Measurements from ENCODE around the gene CORO2B.

CORO2B gene

DNA sequence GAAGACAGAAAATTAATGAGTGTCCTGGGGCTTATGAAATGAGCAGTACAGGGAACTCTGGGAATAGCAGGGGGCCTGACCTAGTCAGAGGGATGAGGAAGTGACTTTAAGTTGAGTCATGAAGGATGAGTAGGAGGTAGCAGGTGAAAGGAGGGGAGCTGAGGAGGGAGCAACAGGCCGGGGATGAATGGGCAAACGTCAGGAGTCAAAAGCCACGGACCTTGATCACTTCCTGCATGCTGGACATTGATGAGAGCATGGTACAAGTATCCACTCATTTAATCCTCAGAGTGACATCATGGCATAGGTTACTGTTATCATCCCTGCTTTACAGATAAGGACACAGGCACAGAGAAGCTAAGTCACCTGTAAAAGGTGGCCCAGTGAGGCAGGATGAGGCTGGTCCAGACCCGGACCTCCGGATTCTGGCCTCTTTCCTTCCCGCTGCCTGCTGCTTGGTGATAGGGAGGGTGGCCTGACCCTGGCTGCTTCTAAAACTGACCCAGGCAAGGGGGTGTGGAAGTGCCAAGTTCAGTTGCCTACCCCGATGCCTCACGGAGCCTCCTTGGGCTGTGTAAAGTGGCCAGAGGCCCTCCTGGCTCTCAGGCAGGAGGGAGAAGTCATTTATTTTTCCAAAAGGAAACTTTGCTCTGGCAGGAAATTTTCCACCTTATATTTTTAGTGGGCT lies 7.6 kb downstream of the CORO2B start:
- ChIA-PET POLR2A (no interaction called here), CTCF (interaction anchor here (1.0 kb wide), 1 partner anchor 32 kb away, joined by 3 read pairs; no protein-coding TSS in a partner anchor)
- no peak for DNase-seq (ENCODE audit: extremely low spot score)
- TF ChIP-seq, protein P1, sequence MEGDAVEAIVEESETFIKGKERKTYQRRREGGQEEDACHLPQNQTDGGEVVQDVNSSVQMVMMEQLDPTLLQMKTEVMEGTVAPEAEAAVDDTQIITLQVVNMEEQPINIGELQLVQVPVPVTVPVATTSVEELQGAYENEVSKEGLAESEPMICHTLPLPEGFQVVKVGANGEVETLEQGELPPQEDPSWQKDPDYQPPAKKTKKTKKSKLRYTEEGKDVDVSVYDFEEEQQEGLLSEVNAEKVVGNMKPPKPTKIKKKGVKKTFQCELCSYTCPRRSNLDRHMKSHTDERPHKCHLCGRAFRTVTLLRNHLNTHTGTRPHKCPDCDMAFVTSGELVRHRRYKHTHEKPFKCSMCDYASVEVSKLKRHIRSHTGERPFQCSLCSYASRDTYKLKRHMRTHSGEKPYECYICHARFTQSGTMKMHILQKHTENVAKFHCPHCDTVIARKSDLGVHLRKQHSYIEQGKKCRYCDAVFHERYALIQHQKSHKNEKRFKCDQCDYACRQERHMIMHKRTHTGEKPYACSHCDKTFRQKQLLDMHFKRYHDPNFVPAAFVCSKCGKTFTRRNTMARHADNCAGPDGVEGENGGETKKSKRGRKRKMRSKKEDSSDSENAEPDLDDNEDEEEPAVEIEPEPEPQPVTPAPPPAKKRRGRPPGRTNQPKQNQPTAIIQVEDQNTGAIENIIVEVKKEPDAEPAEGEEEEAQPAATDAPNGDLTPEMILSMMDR (IDR thresholded peaks at IDR 0.05; ENCODE audit: control extremely low read depth, extremely low read depth, low read depth, missing control alignments) = no peak

DNA sequence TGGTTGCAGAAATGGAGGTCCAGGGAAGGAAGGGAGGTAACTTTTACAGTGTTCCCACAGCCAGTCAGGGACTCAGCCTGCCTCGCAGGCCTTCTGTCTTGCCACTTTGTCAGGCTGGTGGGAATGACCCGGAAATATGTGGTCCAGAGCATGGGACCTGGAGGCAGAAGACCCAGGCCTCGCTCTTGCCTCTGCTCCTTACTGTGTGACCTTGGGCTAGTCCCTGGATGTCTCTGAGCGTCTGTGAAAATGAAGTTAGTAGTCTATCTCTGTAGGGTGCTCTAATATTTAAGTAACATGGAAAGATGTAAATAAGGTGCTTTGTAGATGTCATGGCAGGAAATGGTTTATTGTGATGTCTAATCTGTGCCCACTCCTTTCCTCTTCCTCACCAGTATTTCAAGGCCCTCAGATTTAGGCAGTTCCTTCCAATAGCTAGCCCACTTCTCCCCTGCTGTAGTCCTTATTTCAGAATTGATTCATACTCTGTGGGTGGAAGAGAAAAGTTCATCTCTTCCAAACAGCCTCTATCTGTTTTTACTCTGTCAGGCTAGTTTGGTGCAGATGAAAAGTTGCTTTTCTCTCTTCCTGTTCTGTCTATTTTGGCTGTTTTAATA lies 9.1 kb downstream of the CORO2B start:
- ChIA-PET POLR2A (no interaction called here), CTCF (no interaction called here)
- DNase-seq (ENCODE audit: extremely low spot score) = no peak
- TF ChIP-seq, protein P1 (IDR thresholded peaks at IDR 0.05; ENCODE audit: control extremely low read depth, extremely low read depth, low read depth, missing control alignments) = no peak

DNA sequence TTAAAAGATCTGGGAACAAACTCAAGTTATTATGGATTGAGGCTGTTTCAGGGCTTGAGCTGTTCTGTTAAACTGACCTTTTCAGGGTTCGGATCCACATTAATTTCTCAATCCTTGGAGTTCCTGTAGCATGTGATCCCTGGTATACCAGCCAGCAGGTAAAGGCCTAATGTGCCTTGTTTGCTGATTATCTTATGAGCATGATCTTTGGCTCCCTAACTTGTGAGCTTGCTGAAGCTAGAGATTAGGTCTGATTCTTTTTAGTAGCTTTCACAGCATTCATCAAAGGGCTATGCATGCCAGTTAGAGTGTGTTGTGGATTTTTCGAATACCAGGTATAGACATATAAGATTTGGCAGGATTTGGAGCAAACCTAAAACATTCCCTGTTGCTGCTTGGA lies 10.3 kb downstream of the CORO2B start:
- TF ChIP-seq, protein P1 (IDR thresholded peaks at IDR 0.05; ENCODE audit: control extremely low read depth, extremely low read depth, low read depth, missing control alignments) = no peak
- no peak for DNase-seq (ENCODE audit: extremely low spot score)
- ChIA-PET CTCF (no interaction called here), POLR2A (no interaction called here)

DNA sequence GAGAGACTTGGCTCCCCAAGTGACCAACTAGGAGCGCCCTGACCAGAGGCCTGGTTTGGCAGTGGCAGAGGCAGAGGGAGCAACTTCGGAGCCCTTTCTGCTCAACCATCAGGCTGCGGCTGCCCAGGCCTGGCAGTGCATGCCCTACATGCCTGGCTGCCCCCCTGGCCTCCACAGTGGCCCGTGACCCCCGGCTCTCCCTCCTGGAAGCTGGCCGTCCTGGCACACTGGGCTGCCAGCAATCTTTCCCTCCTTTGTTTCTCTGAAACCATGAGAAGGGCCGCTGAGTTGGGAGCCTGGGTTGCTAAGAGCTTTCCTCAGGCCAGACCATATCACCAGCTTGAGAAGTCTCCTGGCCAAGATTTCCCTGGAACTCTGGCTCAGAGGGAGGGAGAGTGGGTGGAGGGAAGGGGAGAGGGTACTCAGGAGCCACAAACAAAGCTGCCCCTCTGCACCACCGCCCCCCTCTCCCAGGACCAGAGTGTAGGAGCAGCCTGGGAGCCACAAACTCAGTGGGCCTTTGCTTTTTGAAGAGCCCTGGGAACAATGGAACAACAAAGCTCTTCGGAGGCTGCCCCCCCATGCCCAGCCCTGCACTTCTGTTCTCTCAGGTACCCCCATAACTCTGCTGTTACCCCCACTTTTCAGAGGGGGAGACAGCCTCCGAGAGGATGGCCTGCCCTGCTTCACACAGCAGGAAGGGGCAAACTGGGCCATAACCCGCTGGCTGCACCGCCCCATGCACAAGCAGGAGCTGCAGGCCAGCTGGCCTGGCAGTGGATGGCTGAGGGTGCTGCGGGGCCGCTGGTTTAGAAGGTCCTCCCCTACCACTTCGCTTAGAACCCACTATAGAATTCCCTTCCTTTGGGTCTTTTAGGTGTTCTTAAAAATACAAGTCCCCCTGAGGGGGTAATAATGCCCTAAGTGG lies 11.3 kb downstream of the CORO2B start:
- no peak for DNase-seq (ENCODE audit: extremely low spot score)
- CTCF ChIA-PET = interaction anchor here (0.9 kb wide), 1 partner anchor 40 kb away, joined by 4 read pairs; no protein-coding TSS in a partner anchor
- TF ChIP-seq, protein P1 (IDR thresholded peaks at IDR 0.05; ENCODE audit: control extremely low read depth, extremely low read depth, low read depth, missing control alignments) = no peak
- POLR2A ChIA-PET = no interaction called here

DNA sequence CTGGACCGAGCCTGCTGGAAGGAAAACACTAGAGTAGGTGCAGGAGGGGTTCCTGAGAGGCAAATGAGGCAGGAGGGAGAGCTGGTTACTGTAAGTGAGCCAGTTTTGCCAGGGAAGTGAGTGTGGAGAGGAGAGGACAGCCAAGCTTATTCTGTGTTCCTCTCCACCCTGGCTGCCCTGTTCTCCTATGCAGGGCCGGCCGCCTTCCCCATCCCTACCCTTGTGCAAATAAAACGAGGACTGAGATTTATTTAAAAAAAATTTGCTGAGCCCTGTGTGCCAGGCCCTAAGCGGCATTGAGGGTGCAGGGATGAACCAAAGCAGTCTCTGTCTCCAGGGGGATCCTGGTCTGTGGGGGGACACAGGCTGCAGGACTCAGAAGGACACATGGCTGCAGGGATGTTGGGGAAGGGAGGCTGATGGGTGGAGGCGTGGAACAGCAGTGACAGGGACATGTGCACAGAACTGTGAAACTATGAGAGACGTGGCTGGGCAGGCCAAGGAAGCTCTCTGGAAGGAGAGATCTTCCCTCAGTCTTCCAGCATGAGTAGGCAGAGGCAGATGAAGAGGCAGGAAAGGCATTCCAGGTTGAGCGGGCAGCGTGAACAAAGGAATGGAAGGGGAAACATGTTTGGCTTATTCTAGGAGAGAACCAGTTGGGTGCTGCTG lies 12.1 kb downstream of the CORO2B start:
- CTCF ChIA-PET = interaction anchor here (0.7 to 0.9 kb wide), 2 partner anchors 41 to 139 kb away, joined by 3 to 4 read pairs; no protein-coding TSS in a partner anchor
- TF ChIP-seq, protein P1 (IDR thresholded peaks at IDR 0.05; ENCODE audit: control extremely low read depth, extremely low read depth, low read depth, missing control alignments) = no peak

DNA sequence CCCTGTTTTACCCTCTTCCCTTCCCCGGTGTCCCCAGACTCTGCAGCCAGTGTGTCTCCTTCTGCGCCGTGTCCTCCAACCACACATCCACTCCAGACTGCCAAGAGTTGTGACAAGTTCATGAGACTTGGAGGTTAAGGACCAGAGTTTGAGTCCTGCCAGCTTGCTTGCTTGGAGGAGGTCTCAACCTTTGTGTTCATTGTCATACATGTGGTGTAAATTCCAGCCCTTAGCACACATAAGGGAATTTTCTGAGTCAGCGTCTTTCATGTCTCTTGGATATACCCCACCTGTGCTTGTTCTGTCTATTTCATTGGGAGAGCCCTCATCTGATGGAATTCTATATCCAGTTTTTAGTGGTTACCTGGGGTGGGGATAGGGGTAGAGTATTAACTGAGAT lies 13.3 kb downstream of the CORO2B start:
- TF ChIP-seq, protein P1 (IDR thresholded peaks at IDR 0.05; ENCODE audit: control extremely low read depth, extremely low read depth, low read depth, missing control alignments) = no peak
- CTCF ChIA-PET = no interaction called here
- POLR2A ChIA-PET = no interaction called here
- DNase-seq (ENCODE audit: extremely low spot score) = no peak

More for the DNA sequence above, 12.1 kb downstream of the CORO2B start:
- no peak for DNase-seq (ENCODE audit: extremely low spot score)
- POLR2A ChIA-PET = no interaction called here

All from GM10248 (cell line).